Stimulated activated CD4-positive, alpha-beta T cell treated with anti-CD3 and anti-CD28 coated beads, Interleukin-12 subunit alpha, Interleukin-12 subunit beta, amount 100 ng/mL, for 48 hours (primary cell): ENCODE measurements around the gene GRIN2A.
A peak's percentile ranks its signal among the peaks of the same experiment; 100 is the strongest.

Source experiments
- DNase-seq, 3 donors: peaks; one replicate each; pipeline ENCODE4 v3.0.0-alpha.2; 2020; ENCODE audit warnings: low read depth in 2 of 3, low spot score in 1 of 3

GRIN2A gene

DNA sequence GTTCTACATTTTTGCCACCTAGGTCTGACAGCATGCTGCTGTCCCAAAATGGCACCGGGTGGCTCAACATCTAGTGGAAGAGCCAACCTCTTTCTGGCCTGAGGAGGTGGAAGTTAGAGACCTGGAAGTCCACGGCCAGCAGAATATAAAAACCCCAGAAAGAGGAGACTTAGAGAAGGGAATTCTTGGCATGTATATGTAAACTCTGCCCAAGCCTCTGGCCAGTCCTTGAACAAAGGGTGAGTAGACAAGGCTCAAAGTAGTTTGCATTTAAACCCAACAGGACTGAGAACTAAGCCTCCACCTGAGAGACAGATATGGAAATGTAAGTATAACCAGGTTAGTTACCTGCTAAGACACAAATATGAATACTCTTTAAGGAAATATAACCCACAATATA lies 210.3 kb downstream of the GRIN2A start:
- DNase-seq, result no peak

DNA sequence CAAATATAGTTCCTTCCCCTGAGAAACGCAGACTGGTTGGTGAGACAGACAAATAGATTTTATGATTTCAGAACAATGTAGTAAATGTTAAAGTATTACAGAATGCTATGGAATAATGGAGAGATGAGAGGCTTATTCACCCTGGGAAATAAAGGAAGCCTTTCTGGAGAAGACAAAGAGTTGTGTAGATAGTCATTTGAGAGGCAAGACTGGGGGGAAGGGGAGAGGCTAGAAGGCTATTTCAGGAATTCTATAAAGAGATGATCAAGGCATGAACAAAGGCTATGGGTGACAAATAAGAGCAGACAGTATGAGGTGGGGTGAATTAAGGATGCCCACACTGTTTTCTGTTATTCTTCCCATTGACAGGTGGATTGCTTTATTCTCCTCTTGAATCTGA lies 211.4 kb downstream of the GRIN2A start:
- DNase-seq, result no peak

DNA sequence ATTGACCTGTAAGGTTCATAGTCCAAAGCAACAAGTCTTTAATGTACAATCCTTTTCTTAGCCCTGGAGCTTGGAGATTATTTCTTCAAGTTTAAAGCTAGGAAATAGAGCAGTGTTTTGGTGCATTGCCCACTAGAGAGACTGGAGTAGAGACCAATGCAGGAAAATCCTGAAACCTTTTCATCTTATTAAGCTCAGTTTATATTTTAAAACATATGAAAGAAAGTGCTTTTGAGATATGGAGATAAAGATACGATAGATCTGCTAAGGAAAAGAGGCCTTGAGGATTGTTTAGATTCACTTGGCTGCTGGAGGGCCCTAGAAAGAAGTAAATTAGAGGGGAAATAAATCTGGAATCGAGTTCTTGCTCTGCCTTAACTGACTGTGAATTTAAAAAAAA lies 212.0 kb downstream of the GRIN2A start:
- no peak for DNase-seq

DNA sequence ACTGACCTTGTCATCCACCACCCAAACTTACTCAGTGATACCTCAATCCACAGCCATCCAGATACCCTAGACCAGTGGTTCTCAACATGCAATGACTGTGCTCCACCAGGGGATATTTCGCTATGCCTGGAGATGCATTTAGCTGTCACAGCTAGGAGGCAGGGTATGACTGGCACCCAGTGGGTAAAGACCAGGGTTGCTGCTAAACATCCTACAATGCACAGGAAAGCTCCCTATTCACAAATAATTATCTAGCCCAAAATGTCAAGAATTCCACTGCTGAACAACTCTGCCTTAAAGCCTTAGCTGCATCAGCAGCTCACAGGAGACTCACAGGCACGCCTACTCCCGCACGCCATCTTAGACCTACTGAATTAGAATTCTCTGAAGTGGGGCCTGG lies 212.6 kb downstream of the GRIN2A start:
- no peak for DNase-seq

DNA sequence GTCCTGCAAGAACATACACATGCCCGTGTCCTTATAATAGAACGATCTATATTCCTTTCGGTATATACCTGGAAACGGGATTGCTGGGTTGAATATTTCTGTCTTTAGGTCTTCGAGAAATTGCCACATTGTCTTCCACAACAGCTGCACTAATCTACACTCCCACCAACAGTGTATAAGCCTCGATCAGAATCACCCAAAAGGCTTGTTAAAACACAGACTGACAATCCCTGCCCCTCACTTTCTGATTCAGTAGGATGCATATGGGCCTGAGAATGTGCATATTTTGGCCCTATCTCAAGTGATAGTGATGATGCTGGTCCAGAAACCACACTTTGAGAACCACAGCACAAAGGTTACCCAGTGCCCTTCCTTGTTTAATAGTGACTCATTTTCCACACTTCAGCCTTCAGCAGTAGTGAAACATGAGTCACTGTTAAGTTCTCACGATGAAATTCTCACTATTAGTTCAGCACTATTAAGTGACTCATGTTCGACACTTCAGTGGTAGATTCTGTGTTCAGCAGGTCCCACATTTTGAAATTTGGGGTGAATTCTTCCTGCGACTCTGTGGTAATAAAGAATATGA lies 215.6 kb downstream of the GRIN2A start:
- peak in 1 of 3 donors; percentile 0 for DNase-seq

GRCh38 chr16:9965079-9965478 lies 217.1 kb downstream of the GRIN2A start:
- DNase-seq, result no peak

- no peak for DNase-seq
Measured at GRCh38 chr16:9964426-9964825, 217.8 kb downstream of the GRIN2A start.

DNA sequence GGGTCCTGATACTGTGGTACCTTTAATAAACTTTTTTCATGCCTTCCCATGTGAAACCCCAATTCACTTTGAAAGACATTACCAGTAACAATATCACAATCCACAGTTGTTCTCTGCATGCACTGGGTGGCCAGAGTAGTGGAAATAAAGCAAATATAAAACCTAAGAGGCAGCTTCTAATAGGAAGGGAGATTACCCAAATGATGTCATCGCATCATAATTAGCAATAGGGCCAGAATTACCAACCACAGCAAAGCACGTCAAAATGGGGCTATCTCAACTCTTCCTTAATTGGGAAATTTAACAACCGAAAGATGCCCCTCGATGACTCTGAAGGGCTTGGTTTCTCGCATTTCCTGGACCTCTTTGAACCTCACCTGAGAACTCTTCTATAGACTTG lies 224.8 kb downstream of the GRIN2A start:
- DNase-seq, result no peak

DNA sequence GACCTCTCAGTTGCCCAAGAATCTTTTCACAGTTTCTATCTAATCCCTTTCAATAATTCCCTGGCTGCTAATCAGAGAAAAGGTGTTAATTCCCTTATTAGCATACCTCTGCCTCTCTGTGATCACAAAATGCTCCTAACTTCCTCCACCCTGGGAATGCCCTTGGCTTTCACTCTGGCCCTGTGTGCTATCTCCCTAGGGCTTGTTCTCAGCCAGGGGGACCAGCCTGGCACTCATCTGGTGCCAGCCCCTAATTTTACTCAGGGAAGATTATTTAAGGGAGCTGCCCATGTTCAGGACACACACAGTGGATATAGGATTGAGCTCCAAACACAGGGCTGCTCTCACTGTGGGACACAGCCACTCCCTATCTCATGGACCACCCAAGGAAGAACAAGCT lies 225.2 kb downstream of the GRIN2A start:
- DNase-seq, result no peak

DNA sequence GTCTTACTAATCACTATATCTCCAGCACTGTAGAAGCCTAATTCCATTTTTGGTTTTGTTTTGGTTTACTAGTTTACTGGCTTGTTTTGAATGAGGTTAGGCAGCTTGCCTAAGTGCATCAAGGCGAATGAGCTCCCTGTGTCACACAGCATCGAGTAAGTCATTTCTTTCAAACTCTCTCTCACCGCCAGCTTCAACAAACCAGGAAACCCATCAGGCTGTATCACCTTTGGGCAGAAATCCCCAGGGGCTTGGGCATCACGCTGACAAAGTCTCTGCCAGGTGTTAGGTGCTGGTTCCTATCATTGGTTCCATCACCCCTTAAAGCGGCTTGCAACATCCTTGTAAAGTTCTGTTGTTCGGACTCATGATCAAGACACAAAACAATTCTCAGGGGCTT lies 226.6 kb downstream of the GRIN2A start:
- DNase-seq, result no peak

DNA sequence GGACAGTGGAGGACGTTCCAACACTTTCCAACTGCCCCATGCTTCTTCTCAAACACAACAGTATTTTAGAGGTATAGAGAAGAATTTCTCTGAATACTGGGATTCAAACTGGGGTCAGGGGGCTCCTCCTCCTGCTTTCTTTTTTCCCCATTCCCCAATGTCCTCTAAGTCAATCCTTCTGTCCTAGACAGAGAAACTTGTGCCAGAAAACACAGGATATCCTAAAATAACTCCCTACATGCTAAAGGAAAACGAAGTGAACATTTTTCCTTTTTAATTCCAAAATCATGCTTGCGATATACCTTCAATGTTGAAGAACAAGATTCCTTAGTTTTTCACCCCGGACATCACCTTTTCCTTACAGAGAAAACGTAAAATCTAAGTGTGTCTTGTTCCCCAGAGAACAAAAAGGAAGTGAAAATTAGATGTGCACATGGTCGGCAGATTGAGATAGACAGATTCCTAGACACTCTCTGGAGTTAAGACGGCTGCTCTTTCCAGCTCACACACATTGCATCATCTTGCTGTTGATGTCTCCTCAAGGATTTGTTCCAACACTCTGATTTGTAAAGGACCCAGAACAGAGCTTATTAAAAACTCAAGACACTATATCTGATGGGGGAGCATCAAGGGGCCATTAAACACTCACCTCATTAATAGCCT lies 228.2 kb downstream of the GRIN2A start:
- no peak for DNase-seq

DNA sequence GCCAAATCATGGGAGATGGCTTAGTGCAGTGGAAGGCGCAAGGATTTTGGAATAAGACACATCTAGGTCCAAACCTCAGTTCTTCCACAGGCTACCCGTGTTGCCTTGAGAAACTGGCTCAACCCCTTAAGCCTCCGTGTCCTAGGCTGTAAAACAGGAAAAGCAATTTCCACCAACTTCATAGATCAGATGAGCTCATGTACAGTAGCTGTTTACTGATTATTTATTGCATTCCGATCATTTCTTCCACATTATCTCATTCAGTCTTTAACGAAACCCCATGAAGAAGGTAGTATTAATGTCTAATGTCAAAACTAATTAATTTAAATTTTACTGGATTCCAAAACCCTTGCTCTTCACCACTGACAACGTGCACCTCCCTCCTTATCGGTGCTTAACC lies 231.6 kb downstream of the GRIN2A start:
- no peak for DNase-seq

DNA sequence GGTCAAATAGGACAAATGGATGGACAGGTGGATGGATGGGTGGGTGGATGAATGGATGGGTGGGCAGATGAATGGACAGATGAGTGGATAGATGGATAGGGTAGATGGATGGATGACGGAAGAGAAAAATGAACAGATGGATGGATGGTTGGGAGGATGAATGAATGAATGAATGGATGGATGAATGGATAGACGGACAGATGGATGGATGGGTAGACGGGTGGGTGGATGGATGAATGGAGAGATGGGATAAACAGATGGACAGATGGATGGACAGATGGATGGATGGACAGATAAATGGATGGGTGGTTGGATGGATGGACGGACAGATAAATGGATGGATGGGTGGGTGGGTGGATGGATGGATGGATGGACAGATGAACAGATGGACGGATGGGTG lies 232.8 kb downstream of the GRIN2A start:
- DNase-seq, result no peak

GRCh38 chr16:9948933-9949332 lies 233.3 kb downstream of the GRIN2A start:
- DNase-seq, result no peak

DNA sequence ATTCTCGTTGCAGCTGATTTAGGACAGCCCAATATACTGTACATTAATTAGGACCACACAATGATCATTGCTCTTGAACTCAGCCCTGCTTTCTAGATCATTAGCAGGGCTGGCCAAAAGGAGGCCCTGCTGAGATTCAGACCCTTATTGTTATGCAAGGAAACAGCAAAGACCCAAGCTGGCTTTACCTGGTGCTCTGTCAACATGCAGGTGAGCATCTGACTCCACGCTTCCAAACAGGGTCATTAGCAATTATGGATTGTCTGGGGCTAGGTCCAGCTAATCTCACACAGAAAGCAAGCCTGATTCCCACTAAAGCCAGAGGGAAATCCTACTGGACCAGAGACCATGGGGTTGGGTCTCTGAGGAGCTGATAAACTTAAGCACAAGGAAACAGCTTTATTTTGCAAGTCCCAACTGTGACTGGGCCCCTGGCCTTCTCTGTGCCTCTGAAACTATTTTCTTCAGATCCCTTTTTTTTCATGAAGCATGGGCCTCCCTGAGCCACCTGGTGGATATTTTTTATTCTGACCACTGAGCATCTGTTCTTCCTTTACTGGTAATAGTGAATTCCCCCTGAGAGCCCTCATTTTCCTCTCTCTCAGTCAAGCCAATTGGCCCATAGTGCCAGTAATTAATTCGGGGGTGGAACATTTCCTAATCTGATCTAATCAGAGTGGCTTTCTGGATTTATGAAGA lies 236.1 kb downstream of the GRIN2A start:
- DNase-seq, result no peak

DNA sequence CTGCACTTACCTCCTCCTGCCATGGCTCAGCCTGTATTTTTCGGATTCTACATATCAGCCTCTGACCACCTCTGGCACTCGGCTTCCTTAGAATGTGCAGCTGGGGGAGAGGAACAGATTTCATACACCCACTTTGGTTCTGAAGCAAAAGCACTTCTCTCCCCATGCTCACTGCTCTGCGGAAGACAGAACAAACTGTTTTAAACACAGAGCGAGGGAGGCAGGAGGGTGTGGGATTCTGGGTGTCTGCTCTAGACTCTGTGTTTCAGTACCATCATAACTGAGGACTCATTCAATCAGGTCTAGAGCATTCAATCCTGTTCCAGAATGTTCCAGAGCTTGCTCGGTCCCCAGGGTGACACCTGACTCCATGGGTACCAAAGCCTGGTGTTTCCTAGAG lies 239.1 kb downstream of the GRIN2A start:
- no peak for DNase-seq

DNA sequence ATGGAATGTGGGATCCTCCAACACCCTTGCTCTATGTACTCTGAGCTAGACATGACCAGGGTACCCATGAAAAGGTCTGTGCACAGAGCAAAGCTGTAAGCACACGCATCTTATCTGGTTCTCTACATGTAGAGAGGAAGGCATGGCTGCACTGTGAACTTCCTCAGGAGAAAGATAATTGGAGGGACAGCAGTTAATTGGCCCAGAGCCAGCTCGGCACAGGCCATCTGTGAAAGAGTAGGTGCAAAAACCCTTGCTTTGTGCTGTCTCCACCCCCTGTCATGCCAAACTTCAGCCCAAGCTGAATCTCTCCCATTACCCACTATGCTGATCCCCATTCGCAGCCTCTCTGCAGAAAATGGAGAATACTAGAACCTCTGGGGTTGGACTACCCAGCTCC lies 241.0 kb downstream of the GRIN2A start:
- no peak for DNase-seq

GRCh38 chr16:9934723-9935508 lies 247.3 kb downstream of the GRIN2A start:
- DNase-seq, result no peak

DNA sequence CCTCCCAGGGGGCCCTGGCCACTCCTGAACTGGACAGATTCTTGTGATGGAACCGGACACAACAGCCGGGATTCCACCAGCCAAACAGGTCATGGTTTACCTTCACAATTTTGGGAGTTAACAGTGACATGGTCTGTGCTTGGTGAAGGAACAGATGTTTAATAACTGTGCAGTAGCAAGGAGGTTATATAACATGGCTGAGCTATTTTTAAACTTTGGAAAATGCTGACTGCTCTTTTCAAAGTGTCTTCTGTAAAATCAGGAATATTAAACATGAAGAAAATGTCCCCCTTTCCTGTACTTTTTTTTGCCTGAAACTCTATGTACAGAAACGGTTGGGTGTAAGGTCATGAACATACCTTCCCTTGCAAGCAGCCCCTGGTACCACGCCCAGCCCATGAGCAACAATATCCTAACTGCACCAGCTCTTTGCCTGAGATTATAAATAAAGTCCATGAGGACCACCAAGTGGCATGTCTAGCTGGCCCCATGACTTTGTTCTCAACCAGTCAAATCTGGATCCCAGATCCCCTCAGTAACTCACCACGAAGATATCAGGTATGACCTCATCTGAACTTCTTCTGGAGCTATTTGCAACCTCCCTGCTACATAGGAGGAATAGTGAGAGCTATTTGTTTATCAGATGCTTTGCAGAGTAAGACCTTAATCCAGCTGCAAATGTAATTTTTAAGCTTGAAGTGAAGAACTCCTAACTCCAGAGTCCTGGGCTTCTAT lies 249.1 kb downstream of the GRIN2A start:
- DNase-seq, result no peak

DNA sequence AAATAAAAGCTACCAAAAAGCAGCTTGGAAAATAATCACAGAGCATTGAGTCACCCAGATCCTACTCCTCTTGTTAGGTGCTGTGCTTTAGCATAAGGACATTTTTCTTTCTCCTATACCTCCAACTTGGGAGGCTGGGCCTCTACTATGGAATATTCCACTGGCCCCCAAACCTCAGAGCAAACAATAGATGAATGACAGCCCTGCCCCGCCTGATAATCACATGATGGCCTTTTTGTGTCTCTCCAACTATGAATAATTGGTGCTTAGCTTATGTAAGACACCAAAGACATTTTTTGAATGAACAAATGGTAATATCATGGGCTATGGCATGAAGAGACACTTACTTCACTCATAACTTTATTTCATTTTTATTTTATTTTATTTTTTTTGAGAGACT lies 250.2 kb downstream of the GRIN2A start:
- DNase-seq, result no peak

- DNase-seq, result no peak
Measured at GRCh38 chr16:9929836-9930235, 252.4 kb downstream of the GRIN2A start.
